WTC11 (cell line): ENCODE results near the gene BCL2L11. TPM values are rescaled to one million over a fixed set of nuclear protein-coding genes. Genes with fewer than 3 reads are reported as not detected.

Source experiments
- ATAC-seq: fragments of 200-7000 bp; cut with Tn5 transposase; 2 replicates; pipeline ENCODE4 v1.10.0; 2021; ENCODE audit warnings: mild to moderate bottlenecking, moderate library complexity
- CTCF ChIA-PET: fragments of 300-600 bp; sonication (Branson Sonifier 250); formaldehyde crosslinking; loops from one replicate; lab custom pipeline; 2021; ENCODE audit warnings: antibody characterized with exemption; lab: Charles Lee
- POLR2A ChIA-PET: fragments of 350-600 bp; sonication (Branson Sonifier 250); formaldehyde crosslinking; loops from one replicate; lab custom pipeline; 2021; ENCODE audit warnings: antibody characterized with exemption; lab: Charles Lee
- DNase-seq: peaks from one replicate; pipeline ENCODE4 v3.0.0; 2021; ENCODE audit warnings: low spot score
- H3K27ac Mint-ChIP-seq: 2 replicates; pipeline ENCODE4 v1.8.0; 2021; ENCODE audit warnings: mixed read lengths
- H3K27me3 Mint-ChIP-seq: 2 replicates; pipeline ENCODE4 v1.8.0; 2021; ENCODE audit warnings: low read depth, mild to moderate bottlenecking, moderate library complexity, mixed read lengths
- H3K36me3 Mint-ChIP-seq: 2 replicates; pipeline ENCODE4 v1.8.0; 2021; ENCODE audit warnings: mixed read lengths
- H3K4me1 Mint-ChIP-seq: 2 replicates; pipeline ENCODE4 v1.8.0; 2022; ENCODE audit warnings: mixed read lengths
- H3K4me3 Mint-ChIP-seq: 2 replicates; pipeline ENCODE4 v1.8.0; 2021; ENCODE audit warnings: mild to moderate bottlenecking, moderate library complexity, mixed read lengths
- H3K9me3 Mint-ChIP-seq: 2 replicates; pipeline ENCODE4 v1.8.0; 2021; ENCODE audit warnings: mixed read lengths
- CBFB ChIP-seq: sonication (generic); formaldehyde crosslinking; IDR thresholded peaks from 2 replicates; pipeline ENCODE4 v1.8.1; 2022; ENCODE audit warnings: mild to moderate bottlenecking, low read depth, missing genetic modification reagents
- FOXP1 ChIP-seq: sonication (generic); formaldehyde crosslinking; IDR thresholded peaks from 2 replicates; pipeline ENCODE4 v1.8.0; 2022; ENCODE audit warnings: missing genetic modification reagents, mild to moderate bottlenecking, moderate library complexity, borderline replicate concordance
- IRF2 ChIP-seq: sonication (generic); formaldehyde crosslinking; IDR thresholded peaks from 2 replicates; pipeline ENCODE4 v1.8.0; 2022; ENCODE audit warnings: low read depth, missing genetic modification reagents, borderline replicate concordance
- JAZF1 ChIP-seq: fragments of 250-450 bp; sonication (Bioruptor Pico); IDR thresholded peaks from 2 replicates; pipeline ENCODE4 v1.9.0; 2021; ENCODE audit warnings: moderate library complexity, mild to moderate bottlenecking, inconsistent platforms
- NFATC4 ChIP-seq: fragments of 250-450 bp; sonication (Bioruptor Pico); IDR thresholded peaks from 2 replicates; pipeline ENCODE4 v1.9.0; 2021; ENCODE audit warnings: mild to moderate bottlenecking
- NFYB ChIP-seq: sonication (generic); formaldehyde crosslinking; conservative IDR thresholded peaks from 2 replicates; pipeline ENCODE4 v1.8.0; 2022; ENCODE audit warnings: low read depth, missing genetic modification reagents
- PRRX2 ChIP-seq: fragments of 250-450 bp; sonication (Bioruptor Pico); IDR thresholded peaks from 2 replicates; pipeline ENCODE4 v1.8.0; 2021; ENCODE audit warnings: mild to moderate bottlenecking
- RELA ChIP-seq: sonication (generic); formaldehyde crosslinking; IDR thresholded peaks from 2 replicates; pipeline ENCODE4 v1.8.1; 2022; ENCODE audit warnings: missing genetic modification reagents, mild to moderate bottlenecking, borderline replicate concordance
- RORB ChIP-seq: fragments of 250-450 bp; sonication (Bioruptor Pico); IDR thresholded peaks from 2 replicates; pipeline ENCODE4 v1.9.0; 2021; ENCODE audit warnings: mild to moderate bottlenecking
- SP1 ChIP-seq: sonication (generic); formaldehyde crosslinking; conservative IDR thresholded peaks from 2 replicates; pipeline ENCODE4 v1.8.1; 2022; ENCODE audit warnings: missing genetic modification reagents
- ZBTB21 ChIP-seq: sonication (generic); formaldehyde crosslinking; IDR thresholded peaks from 2 replicates; pipeline ENCODE4 v1.8.1; 2023; ENCODE audit warnings: mild to moderate bottlenecking, missing genetic modification reagents, borderline replicate concordance
- ZNF121 ChIP-seq: sonication (generic); formaldehyde crosslinking; IDR thresholded peaks from 2 replicates; pipeline ENCODE4 v1.8.0; 2023; ENCODE audit warnings: missing genetic modification reagents
- ZNF232 ChIP-seq: sonication (generic); formaldehyde crosslinking; IDR thresholded peaks from 2 replicates; pipeline ENCODE4 v1.8.0; 2022; ENCODE audit warnings: mild to moderate bottlenecking, missing genetic modification reagents
- ZNF396 ChIP-seq: fragments of 250-450 bp; sonication (Bioruptor Pico); IDR thresholded peaks from 2 replicates; pipeline ENCODE4 v1.8.0; 2021; ENCODE audit warnings: mild to moderate bottlenecking, moderate library complexity, borderline replicate concordance
- ZNF423 ChIP-seq: fragments of 250-450 bp; sonication (Bioruptor Pico); IDR thresholded peaks from 2 replicates; pipeline ENCODE4 v2.1.2; 2022; ENCODE audit warnings: mild to moderate bottlenecking, moderate library complexity
- total RNA-seq: library from RNA; stranded (reverse); gene quantifications from 3 replicates; pipeline ENCODE4 v1.2.3, GENCODE V29; 2021
- TF ChIP-seq, protein P1 (sequence below): sonication (generic); formaldehyde crosslinking; IDR thresholded peaks from 2 replicates; pipeline ENCODE4 v1.8.1; 2022; ENCODE audit warnings: mild to moderate bottlenecking, moderate library complexity, missing genetic modification reagents
- TF ChIP-seq, protein P2 (sequence below): fragments of 250-450 bp; sonication (Bioruptor Pico); IDR thresholded peaks from 2 replicates; pipeline ENCODE4 v1.8.0; 2021; ENCODE audit warnings: mild to moderate bottlenecking
- TF ChIP-seq, protein P3 (sequence below): sonication (generic); formaldehyde crosslinking; IDR thresholded peaks from 2 replicates; pipeline ENCODE4 v1.8.1; 2023; ENCODE audit warnings: mild to moderate bottlenecking, missing genetic modification reagents
- TF ChIP-seq, protein P4 (sequence below): sonication (generic); formaldehyde crosslinking; IDR thresholded peaks from 2 replicates; pipeline ENCODE4 v1.8.0; 2022; ENCODE audit warnings: mild to moderate bottlenecking, missing genetic modification reagents
- TF ChIP-seq, protein P5 (sequence below): sonication (generic); formaldehyde crosslinking; IDR thresholded peaks from 2 replicates; pipeline ENCODE4 v1.8.1; 2022; ENCODE audit warnings: mild to moderate bottlenecking, missing genetic modification reagents, moderate library complexity, borderline replicate concordance
- TF ChIP-seq, protein P6 (sequence below): fragments of 250-450 bp; sonication (Bioruptor Pico); IDR thresholded peaks from 2 replicates; pipeline ENCODE4 v1.9.0; 2021; ENCODE audit warnings: mild to moderate bottlenecking, borderline replicate concordance
- TF ChIP-seq, protein P7 (sequence below): fragments of 250-450 bp; sonication (Bioruptor Pico); IDR thresholded peaks from 2 replicates; pipeline ENCODE4 v1.9.0; 2021; ENCODE audit warnings: mild to moderate bottlenecking
- TF ChIP-seq, protein P8 (sequence below): sonication (generic); formaldehyde crosslinking; IDR thresholded peaks from 2 replicates; pipeline ENCODE4 v1.8.1; 2023; ENCODE audit warnings: mild to moderate bottlenecking, moderate library complexity, missing genetic modification reagents

The BCL2L11 gene
- total RNA-seq, 1 experiment from 2014 or later, result 19.3 TPM

DNA sequence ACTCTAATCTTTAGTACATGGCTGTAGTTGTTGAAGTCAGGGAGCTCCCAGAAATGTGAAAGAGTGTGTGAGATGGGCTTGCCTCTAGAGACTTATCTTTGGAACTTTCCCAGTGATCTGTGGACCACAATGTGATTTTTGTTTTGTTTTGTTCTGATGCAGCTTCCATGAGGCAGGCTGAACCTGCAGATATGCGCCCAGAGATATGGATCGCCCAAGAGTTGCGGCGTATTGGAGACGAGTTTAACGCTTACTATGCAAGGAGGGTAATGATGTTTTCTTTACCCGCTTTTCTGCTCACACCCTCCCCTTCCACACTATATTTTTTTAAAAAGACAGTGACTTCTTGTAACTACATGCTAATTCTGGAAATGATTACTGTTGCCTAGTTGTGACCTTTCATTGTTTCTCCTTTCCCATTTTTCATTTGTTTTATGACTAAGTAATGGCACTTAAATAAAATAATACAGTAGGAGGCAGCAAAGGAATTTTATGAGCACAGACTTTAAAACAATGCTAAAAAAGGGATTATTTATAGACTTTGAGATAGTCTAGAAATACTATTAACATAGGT lies 29.3 kb downstream of the BCL2L11 start:
- Mint-ChIP-seq H3K4me3 (no peak overlapping the region), H3K27me3 (no peaks in the 10 kb centered on the region), H3K9me3 (no peaks in the 10 kb centered on the region), H3K36me3 (peaks cover 34% of the 10 kb centered on the region), H3K4me1 (peaks cover 12% of the 10 kb centered on the region), H3K27ac (no peak overlapping the region)
- DNase-seq (no peak), ATAC-seq (no peak)
- TF ChIP-seq NFATC4 (no peak), SP1 (no peak), PRRX2 (CRISPR knock-in tag) (no peak), ZNF423 (CRISPR knock-in tag) (no peak), CBFB (CRISPR knock-in tag) (no peak), ZNF121 (no peak), IRF2 (CRISPR knock-in tag) (no peak), ZNF396 (no peak), NFYB (CRISPR knock-in tag) (no peak), RORB (CRISPR knock-in tag) (no peak), RELA (CRISPR knock-in tag) (no peak)
- TF ChIP-seq, protein P1, sequence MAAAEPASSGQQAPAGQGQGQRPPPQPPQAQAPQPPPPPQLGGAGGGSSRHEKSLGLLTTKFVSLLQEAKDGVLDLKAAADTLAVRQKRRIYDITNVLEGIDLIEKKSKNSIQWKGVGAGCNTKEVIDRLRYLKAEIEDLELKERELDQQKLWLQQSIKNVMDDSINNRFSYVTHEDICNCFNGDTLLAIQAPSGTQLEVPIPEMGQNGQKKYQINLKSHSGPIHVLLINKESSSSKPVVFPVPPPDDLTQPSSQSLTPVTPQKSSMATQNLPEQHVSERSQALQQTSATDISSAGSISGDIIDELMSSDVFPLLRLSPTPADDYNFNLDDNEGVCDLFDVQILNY (CRISPR knock-in tag), result no peak
- TF ChIP-seq, protein P2, sequence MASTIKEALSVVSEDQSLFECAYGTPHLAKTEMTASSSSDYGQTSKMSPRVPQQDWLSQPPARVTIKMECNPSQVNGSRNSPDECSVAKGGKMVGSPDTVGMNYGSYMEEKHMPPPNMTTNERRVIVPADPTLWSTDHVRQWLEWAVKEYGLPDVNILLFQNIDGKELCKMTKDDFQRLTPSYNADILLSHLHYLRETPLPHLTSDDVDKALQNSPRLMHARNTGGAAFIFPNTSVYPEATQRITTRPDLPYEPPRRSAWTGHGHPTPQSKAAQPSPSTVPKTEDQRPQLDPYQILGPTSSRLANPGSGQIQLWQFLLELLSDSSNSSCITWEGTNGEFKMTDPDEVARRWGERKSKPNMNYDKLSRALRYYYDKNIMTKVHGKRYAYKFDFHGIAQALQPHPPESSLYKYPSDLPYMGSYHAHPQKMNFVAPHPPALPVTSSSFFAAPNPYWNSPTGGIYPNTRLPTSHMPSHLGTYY (CRISPR knock-in tag), result no peak
- TF ChIP-seq, protein P3, sequence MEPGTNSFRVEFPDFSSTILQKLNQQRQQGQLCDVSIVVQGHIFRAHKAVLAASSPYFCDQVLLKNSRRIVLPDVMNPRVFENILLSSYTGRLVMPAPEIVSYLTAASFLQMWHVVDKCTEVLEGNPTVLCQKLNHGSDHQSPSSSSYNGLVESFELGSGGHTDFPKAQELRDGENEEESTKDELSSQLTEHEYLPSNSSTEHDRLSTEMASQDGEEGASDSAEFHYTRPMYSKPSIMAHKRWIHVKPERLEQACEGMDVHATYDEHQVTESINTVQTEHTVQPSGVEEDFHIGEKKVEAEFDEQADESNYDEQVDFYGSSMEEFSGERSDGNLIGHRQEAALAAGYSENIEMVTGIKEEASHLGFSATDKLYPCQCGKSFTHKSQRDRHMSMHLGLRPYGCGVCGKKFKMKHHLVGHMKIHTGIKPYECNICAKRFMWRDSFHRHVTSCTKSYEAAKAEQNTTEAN (CRISPR knock-in tag), result no peak
- TF ChIP-seq, protein P4, sequence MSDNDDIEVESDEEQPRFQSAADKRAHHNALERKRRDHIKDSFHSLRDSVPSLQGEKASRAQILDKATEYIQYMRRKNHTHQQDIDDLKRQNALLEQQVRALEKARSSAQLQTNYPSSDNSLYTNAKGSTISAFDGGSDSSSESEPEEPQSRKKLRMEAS (CRISPR knock-in tag), result no peak
- TF ChIP-seq, protein P5, sequence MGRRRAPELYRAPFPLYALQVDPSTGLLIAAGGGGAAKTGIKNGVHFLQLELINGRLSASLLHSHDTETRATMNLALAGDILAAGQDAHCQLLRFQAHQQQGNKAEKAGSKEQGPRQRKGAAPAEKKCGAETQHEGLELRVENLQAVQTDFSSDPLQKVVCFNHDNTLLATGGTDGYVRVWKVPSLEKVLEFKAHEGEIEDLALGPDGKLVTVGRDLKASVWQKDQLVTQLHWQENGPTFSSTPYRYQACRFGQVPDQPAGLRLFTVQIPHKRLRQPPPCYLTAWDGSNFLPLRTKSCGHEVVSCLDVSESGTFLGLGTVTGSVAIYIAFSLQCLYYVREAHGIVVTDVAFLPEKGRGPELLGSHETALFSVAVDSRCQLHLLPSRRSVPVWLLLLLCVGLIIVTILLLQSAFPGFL (CRISPR knock-in tag), result no peak
- TF ChIP-seq, protein P6, sequence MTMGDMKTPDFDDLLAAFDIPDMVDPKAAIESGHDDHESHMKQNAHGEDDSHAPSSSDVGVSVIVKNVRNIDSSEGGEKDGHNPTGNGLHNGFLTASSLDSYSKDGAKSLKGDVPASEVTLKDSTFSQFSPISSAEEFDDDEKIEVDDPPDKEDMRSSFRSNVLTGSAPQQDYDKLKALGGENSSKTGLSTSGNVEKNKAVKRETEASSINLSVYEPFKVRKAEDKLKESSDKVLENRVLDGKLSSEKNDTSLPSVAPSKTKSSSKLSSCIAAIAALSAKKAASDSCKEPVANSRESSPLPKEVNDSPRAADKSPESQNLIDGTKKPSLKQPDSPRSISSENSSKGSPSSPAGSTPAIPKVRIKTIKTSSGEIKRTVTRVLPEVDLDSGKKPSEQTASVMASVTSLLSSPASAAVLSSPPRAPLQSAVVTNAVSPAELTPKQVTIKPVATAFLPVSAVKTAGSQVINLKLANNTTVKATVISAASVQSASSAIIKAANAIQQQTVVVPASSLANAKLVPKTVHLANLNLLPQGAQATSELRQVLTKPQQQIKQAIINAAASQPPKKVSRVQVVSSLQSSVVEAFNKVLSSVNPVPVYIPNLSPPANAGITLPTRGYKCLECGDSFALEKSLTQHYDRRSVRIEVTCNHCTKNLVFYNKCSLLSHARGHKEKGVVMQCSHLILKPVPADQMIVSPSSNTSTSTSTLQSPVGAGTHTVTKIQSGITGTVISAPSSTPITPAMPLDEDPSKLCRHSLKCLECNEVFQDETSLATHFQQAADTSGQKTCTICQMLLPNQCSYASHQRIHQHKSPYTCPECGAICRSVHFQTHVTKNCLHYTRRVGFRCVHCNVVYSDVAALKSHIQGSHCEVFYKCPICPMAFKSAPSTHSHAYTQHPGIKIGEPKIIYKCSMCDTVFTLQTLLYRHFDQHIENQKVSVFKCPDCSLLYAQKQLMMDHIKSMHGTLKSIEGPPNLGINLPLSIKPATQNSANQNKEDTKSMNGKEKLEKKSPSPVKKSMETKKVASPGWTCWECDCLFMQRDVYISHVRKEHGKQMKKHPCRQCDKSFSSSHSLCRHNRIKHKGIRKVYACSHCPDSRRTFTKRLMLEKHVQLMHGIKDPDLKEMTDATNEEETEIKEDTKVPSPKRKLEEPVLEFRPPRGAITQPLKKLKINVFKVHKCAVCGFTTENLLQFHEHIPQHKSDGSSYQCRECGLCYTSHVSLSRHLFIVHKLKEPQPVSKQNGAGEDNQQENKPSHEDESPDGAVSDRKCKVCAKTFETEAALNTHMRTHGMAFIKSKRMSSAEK (CRISPR knock-in tag), result no peak
- CTCF ChIA-PET, result interaction anchor here (1.6 kb wide), 1 partner anchor 33 kb away, joined by 3 read pairs; no protein-coding TSS in a partner anchor
- POLR2A ChIA-PET, result no interaction called here

DNA sequence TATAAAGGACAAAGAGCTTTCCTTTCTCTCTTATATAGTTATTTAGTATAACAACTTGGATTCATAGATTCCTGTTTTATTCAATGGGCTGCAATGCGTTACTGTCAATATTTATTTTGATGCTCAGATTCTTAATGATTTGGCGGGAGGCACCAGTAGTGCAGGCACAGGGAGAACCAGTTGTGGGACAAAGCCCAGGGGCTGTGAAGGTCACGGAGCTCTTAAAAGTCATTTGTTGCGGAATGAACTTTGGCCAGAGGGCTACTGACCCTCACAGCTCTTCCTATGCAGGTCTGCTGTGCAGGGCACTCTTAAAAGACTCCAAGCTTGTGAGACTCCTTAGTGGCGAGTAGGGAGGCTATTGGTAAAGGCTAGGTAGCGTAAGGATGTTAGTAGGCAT lies 34.0 kb downstream of the BCL2L11 start:
- Mint-ChIP-seq H3K36me3 (peaks cover 44% of the 10 kb centered on the region), H3K4me1 (peaks cover 20% of the 10 kb centered on the region), H3K27me3 (no peaks in the 10 kb centered on the region), H3K27ac (no peak overlapping the region), H3K9me3 (no peaks in the 10 kb centered on the region), H3K4me3 (no peak overlapping the region)
- CTCF ChIA-PET, result interaction anchor here (0.7 kb wide), 1 partner anchor 9 kb away, joined by 3 read pairs; no protein-coding TSS in a partner anchor
- POLR2A ChIA-PET, result interaction anchor here (1.0 kb wide), 1 partner anchor 39 kb away, joined by 3 read pairs; no protein-coding TSS in a partner anchor
- no peak for ATAC-seq
- no peak for DNase-seq
- TF ChIP-seq, protein P7, sequence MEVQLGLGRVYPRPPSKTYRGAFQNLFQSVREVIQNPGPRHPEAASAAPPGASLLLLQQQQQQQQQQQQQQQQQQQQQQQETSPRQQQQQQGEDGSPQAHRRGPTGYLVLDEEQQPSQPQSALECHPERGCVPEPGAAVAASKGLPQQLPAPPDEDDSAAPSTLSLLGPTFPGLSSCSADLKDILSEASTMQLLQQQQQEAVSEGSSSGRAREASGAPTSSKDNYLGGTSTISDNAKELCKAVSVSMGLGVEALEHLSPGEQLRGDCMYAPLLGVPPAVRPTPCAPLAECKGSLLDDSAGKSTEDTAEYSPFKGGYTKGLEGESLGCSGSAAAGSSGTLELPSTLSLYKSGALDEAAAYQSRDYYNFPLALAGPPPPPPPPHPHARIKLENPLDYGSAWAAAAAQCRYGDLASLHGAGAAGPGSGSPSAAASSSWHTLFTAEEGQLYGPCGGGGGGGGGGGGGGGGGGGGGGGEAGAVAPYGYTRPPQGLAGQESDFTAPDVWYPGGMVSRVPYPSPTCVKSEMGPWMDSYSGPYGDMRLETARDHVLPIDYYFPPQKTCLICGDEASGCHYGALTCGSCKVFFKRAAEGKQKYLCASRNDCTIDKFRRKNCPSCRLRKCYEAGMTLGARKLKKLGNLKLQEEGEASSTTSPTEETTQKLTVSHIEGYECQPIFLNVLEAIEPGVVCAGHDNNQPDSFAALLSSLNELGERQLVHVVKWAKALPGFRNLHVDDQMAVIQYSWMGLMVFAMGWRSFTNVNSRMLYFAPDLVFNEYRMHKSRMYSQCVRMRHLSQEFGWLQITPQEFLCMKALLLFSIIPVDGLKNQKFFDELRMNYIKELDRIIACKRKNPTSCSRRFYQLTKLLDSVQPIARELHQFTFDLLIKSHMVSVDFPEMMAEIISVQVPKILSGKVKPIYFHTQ, result no peak
- TF ChIP-seq FOXP1 (CRISPR knock-in tag) (no peak), JAZF1 (no peak), ZNF232 (CRISPR knock-in tag) (no peak), ZBTB21 (CRISPR knock-in tag) (no peak)
- TF ChIP-seq, protein P8, sequence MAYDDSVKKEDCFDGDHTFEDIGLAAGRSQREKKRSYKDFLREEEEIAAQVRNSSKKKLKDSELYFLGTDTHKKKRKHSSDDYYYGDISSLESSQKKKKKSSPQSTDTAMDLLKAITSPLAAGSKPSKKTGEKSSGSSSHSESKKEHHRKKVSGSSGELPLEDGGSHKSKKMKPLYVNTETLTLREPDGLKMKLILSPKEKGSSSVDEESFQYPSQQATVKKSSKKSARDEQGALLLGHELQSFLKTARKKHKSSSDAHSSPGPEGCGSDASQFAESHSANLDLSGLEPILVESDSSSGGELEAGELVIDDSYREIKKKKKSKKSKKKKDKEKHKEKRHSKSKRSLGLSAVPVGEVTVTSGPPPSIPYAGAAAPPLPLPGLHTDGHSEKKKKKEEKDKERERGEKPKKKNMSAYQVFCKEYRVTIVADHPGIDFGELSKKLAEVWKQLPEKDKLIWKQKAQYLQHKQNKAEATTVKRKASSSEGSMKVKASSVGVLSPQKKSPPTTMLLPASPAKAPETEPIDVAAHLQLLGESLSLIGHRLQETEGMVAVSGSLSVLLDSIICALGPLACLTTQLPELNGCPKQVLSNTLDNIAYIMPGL (CRISPR knock-in tag), result no peak
